Neural cell (in vitro differentiated cells): ENCODE data around the gene PABPN1L.

ENCODE experiments used
- EP300 ChIP-seq: fragments of 450-650 bp; conservative IDR thresholded peaks from 2 replicates; pipeline ENCODE4 v1.6.1; 2014; ENCODE audit warnings: antibody characterized with exemption, mild to moderate bottlenecking, moderate library complexity; ENCODE audit not compliant: poor library complexity, severe bottlenecking
- EZH2 ChIP-seq: fragments of 200-600, 300-800 bp; shearing (Covaris generic), sonication (generic); IDR thresholded peaks from 2 replicates; pipeline ENCODE4 v1.6.1; 2014; ENCODE audit warnings: antibody characterized with exemption, low read length, borderline replicate concordance, mild to moderate bottlenecking; ENCODE audit not compliant: insufficient read depth, poor library complexity, severe bottlenecking
- MXI1 ChIP-seq: fragments of 450-650 bp; conservative IDR thresholded peaks from 2 replicates; pipeline ENCODE4 v1.6.1; 2014; ENCODE audit warnings: antibody characterized with exemption, mild to moderate bottlenecking; ENCODE audit not compliant: poor library complexity, severe bottlenecking
- POLR2AphosphoS5 ChIP-seq: IDR thresholded peaks from 2 replicates; pipeline ENCODE4 v1.6.1; 2012
- TF ChIP-seq, protein P1 (sequence below): fragments of 450-650 bp; IDR thresholded peaks from 2 replicates; pipeline ENCODE4 v1.5.1; 2014; ENCODE audit warnings: antibody characterized with exemption, mild to moderate bottlenecking, moderate library complexity; ENCODE audit not compliant: poor library complexity, severe bottlenecking
- TF ChIP-seq, protein P2 (sequence below): IDR thresholded peaks from 2 replicates; pipeline ENCODE4 v1.6.1; 2012; ENCODE audit warnings: borderline replicate concordance

DNA sequence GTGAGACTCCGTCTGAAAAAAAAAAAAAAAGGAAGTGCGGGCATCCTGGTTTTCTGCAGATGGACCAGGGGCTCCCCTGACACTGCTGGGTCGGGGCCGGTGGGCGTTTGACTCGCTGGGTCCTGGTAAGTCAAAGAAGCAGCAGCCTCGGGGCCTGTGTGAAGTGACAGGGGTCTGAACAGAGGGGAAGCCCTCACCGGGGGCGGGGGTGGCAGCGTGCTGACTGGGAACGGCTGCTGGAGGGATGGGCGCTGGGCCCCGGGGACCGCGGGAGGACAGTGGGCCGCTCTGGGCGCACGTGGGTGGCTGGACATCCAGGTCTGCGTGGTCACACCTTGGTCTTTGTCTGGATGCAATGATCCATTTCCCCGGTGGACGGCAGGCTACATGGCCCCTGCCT lies 17.9 kb downstream of the PABPN1L start:
- TF ChIP-seq, protein P1, sequence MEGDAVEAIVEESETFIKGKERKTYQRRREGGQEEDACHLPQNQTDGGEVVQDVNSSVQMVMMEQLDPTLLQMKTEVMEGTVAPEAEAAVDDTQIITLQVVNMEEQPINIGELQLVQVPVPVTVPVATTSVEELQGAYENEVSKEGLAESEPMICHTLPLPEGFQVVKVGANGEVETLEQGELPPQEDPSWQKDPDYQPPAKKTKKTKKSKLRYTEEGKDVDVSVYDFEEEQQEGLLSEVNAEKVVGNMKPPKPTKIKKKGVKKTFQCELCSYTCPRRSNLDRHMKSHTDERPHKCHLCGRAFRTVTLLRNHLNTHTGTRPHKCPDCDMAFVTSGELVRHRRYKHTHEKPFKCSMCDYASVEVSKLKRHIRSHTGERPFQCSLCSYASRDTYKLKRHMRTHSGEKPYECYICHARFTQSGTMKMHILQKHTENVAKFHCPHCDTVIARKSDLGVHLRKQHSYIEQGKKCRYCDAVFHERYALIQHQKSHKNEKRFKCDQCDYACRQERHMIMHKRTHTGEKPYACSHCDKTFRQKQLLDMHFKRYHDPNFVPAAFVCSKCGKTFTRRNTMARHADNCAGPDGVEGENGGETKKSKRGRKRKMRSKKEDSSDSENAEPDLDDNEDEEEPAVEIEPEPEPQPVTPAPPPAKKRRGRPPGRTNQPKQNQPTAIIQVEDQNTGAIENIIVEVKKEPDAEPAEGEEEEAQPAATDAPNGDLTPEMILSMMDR: no peak
- TF ChIP-seq EZH2 (no peak), POLR2AphosphoS5 (no peak), EP300 (no peak), MXI1 (no peak)
- TF ChIP-seq, protein P2, sequence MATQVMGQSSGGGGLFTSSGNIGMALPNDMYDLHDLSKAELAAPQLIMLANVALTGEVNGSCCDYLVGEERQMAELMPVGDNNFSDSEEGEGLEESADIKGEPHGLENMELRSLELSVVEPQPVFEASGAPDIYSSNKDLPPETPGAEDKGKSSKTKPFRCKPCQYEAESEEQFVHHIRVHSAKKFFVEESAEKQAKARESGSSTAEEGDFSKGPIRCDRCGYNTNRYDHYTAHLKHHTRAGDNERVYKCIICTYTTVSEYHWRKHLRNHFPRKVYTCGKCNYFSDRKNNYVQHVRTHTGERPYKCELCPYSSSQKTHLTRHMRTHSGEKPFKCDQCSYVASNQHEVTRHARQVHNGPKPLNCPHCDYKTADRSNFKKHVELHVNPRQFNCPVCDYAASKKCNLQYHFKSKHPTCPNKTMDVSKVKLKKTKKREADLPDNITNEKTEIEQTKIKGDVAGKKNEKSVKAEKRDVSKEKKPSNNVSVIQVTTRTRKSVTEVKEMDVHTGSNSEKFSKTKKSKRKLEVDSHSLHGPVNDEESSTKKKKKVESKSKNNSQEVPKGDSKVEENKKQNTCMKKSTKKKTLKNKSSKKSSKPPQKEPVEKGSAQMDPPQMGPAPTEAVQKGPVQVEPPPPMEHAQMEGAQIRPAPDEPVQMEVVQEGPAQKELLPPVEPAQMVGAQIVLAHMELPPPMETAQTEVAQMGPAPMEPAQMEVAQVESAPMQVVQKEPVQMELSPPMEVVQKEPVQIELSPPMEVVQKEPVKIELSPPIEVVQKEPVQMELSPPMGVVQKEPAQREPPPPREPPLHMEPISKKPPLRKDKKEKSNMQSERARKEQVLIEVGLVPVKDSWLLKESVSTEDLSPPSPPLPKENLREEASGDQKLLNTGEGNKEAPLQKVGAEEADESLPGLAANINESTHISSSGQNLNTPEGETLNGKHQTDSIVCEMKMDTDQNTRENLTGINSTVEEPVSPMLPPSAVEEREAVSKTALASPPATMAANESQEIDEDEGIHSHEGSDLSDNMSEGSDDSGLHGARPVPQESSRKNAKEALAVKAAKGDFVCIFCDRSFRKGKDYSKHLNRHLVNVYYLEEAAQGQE: no peak
